Measurements from ENCODE around the gene RASL10A. TPM values are rescaled to one million over a fixed set of nuclear protein-coding genes. Genes with fewer than 3 reads are reported as not detected.
"Not testable (repeated sequence)": the region's sequence is repeated elsewhere in the genome, so short reads cannot be mapped to it uniquely, and the experiment has no call there.

The RASL10A gene
- polyA plus RNA-seq, 3 donors = 0.35 to 2.1 (median 0.50) TPM

DNA sequence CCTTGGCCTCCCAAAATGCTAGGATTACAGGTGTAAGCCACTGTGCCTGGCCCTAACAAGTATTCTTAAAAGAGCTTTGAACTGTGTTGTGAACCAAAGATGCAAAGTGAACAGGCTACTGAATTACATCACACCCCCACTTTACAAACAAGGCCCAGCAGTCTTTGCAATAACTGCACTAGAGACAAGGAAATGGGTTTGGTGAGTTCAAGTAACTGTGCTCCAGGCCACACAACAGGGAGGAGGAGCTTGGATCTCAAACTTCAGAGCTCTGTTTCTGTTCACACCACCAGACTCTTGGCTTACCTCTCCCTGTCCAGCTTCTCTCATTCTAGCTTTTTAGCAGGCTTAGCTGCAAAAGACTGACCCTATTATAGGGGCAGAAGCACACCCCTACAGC is 30.4 kb upstream of the RASL10A start:
- H3K4me2 ChIP-seq (replicated peaks; ENCODE audit: extremely low read depth, low read length, poor library complexity, severe bottlenecking) = no peak overlapping the region
- no peak overlapping the region for H3K4me3 ChIP-seq (replicated peaks in 1 of 3; ENCODE audit: low read depth in 2 of 3, low read length in 3 of 3)
- no peaks in the 10 kb centered on the region for H3K27me3 ChIP-seq (ENCODE audit: control insufficient read depth in 2 of 2, insufficient read depth in 2 of 2, low read length in 2 of 2)
- no peak overlapping the region for H3K4me3 Mint-ChIP-seq
- H3K36me3 ChIP-seq (replicated peaks in 1 of 2; ENCODE audit: control insufficient read depth in 1 of 2, insufficient read depth in 2 of 2, low read length in 2 of 2) = peaks cover 91 to 100% of the 10 kb centered on the region in 2 donors
- no peaks in the 10 kb centered on the region for H3K79me2 ChIP-seq (ENCODE audit: insufficient read depth, low read length)
- H3K9me3 ChIP-seq (replicated peaks in 1 of 2; ENCODE audit: control insufficient read depth in 1 of 2, insufficient read depth in 1 of 2, low read length in 2 of 2) = no peaks in the 10 kb centered on the region
- peaks cover 95 to 100% of the 10 kb centered on the region in 2 donors for H3K36me3 Mint-ChIP-seq
- H3K9ac ChIP-seq (ENCODE audit: insufficient read depth, low read length, poor library complexity, severe bottlenecking) = no peak overlapping the region
- H3K9me3 Mint-ChIP-seq = no peaks in the 10 kb centered on the region
- no peak for DNase-seq
- peaks cover 0 to 1% (median 0%) of the 10 kb centered on the region in 3 donors for H3K27me3 Mint-ChIP-seq (ENCODE audit: low read depth in 3 of 3)
- no peak overlapping the region for H2AFZ ChIP-seq (ENCODE audit: insufficient read depth, low read depth, low read length, poor library complexity, severe bottlenecking)
- no peak overlapping the region for H3K27ac ChIP-seq (ENCODE audit: low read depth in 1 of 2, low read length in 2 of 2)
- intact Hi-C loops (cut with micrococcal nuclease) = no loop called here
- peaks cover 53% of the 10 kb centered on the region for H4K20me1 ChIP-seq (ENCODE audit: insufficient read depth, low read length)
- TF ChIP-seq, protein P1, sequence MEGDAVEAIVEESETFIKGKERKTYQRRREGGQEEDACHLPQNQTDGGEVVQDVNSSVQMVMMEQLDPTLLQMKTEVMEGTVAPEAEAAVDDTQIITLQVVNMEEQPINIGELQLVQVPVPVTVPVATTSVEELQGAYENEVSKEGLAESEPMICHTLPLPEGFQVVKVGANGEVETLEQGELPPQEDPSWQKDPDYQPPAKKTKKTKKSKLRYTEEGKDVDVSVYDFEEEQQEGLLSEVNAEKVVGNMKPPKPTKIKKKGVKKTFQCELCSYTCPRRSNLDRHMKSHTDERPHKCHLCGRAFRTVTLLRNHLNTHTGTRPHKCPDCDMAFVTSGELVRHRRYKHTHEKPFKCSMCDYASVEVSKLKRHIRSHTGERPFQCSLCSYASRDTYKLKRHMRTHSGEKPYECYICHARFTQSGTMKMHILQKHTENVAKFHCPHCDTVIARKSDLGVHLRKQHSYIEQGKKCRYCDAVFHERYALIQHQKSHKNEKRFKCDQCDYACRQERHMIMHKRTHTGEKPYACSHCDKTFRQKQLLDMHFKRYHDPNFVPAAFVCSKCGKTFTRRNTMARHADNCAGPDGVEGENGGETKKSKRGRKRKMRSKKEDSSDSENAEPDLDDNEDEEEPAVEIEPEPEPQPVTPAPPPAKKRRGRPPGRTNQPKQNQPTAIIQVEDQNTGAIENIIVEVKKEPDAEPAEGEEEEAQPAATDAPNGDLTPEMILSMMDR (IDR thresholded peaks at IDR 0.05) = no peak
- peak overlapping the region in 1 of 7 donors; percentile 58 for H3K27ac Mint-ChIP-seq
- H3K4me1 ChIP-seq (ENCODE audit: control insufficient read depth in 1 of 2, insufficient read depth in 2 of 2, low read length in 2 of 2) = no peaks in the 10 kb centered on the region
- no peaks in the 10 kb centered on the region for H3K4me1 Mint-ChIP-seq

DNA sequence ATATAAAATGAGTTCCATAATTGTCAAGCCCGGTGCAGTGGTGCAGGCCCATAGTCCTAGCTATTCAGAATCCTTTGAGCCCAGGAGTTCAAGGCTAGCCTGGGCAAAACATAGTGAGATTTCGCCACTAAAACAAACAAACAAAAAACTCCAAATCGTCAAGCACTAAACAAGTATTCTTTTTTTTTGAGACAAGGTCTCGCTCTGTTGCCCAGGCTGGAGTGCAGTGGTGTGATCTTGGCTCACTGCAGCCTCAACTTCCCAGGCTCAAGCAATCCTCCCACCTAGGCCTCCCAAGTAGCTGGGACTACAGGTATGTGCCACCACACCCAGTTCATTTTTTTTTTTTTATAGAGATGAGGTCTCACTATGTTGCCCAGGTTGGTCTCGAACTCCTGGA is 29.4 kb upstream of the RASL10A start:
- H3K79me2 ChIP-seq (ENCODE audit: insufficient read depth, low read length); H3K4me1 Mint-ChIP-seq; H3K4me1 ChIP-seq (ENCODE audit: control insufficient read depth in 1 of 2, insufficient read depth in 2 of 2, low read length in 2 of 2); H3K27me3 Mint-ChIP-seq (ENCODE audit: low read depth in 3 of 3); H3K27me3 ChIP-seq (ENCODE audit: control insufficient read depth in 2 of 2, insufficient read depth in 2 of 2, low read length in 2 of 2); H3K9ac ChIP-seq (ENCODE audit: insufficient read depth, low read length, poor library complexity, severe bottlenecking); H3K4me2 ChIP-seq (replicated peaks; ENCODE audit: extremely low read depth, low read length, poor library complexity, severe bottlenecking); DNase-seq; H3K27ac ChIP-seq (ENCODE audit: low read depth in 1 of 2, low read length in 2 of 2); H3K4me3 Mint-ChIP-seq; H2AFZ ChIP-seq (ENCODE audit: insufficient read depth, low read depth, low read length, poor library complexity, severe bottlenecking); H3K9me3 ChIP-seq (replicated peaks in 1 of 2; ENCODE audit: control insufficient read depth in 1 of 2, insufficient read depth in 1 of 2, low read length in 2 of 2); intact Hi-C loops (cut with micrococcal nuclease); H3K4me3 ChIP-seq (replicated peaks in 1 of 3; ENCODE audit: low read depth in 2 of 3, low read length in 3 of 3); H3K9me3 Mint-ChIP-seq: not testable (repeated sequence)
- peak overlapping the region in 3 of 7 donors; percentile 13 to 53 (median 42) for H3K27ac Mint-ChIP-seq
- H3K36me3 ChIP-seq (replicated peaks in 1 of 2; ENCODE audit: control insufficient read depth in 1 of 2, insufficient read depth in 2 of 2, low read length in 2 of 2) = peaks cover 91 to 100% of the 10 kb centered on the region in 2 donors
- H4K20me1 ChIP-seq (ENCODE audit: insufficient read depth, low read length) = peaks cover 49% of the 10 kb centered on the region
- peaks cover 94 to 100% of the 10 kb centered on the region in 2 donors for H3K36me3 Mint-ChIP-seq
- 100% methylated on average over 1 of the region's 5 CpGs for WGBS (ENCODE audit: insufficient coverage)
